Measurements from ENCODE around the gene SLC41A3.

SLC41A3 gene

GRCh38 chr3:126119976-126120375 is 36.1 kb upstream of the SLC41A3 start:
- no peak for DNase-seq (ENCODE audit: low spot score)

- no peak for DNase-seq (ENCODE audit: low spot score)
Observed at GRCh38 chr3:126119008-126119675, 35.2 kb upstream of the SLC41A3 start.

DNA sequence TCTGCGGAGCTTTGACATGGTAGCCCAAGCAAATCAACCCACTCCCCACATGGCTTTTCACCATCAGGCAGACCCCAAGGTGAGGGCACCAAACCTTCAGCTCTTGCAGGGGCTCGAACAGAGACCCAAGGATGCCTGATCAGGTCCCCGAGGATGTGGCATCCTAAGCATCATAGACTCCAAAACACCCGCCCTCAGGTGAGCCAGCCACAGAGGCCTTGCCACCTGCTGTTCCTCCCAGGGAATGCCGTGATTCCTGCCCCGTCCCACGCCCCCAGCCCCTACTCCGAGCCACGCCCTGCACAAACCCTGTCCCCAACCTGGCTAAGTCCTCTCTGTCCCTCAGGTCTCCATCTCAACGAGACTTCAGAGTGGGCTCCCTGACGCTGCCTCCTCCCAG is 34.7 kb upstream of the SLC41A3 start:
- DNase-seq (ENCODE audit: low spot score): no peak

DNA sequence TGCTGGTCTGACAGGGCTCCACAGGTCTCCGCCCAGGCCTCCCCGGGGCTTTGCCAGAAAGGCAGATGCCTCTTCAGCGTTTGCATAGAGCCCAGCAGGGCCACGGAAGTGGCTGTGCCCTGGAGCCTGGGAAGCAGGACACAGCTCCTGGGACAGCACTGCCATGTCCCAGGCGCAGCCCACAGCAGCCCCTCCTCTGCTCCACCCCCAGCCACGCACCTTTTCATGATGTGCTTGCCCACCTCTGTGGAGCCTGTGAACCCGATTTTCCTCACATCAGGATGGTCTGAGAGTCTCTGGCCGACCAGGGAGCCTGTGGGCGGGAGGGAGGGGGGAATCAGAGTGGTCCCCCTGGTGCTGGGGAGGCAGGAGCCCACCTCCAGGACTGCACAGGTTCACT is 33.9 kb upstream of the SLC41A3 start:
- no peak for DNase-seq (ENCODE audit: low spot score)

DNA sequence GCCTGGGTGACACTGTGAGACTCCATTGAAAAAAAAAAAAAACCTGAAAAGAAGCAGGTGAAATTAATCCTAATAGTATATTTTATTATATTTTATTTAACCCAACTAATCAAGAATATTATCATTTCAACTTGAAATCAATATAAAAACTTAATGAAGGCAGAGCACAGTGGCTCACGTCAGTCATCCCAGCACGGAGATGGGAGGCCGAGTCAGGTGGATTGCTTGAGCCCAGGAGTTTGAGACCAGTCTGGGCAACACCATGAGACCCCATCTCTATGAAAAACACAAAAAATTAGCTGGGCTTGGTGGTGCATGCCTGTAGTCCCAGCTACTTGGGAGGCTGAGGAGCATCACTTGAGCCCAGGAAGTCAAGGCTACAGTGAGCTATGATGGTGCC is 33.3 kb upstream of the SLC41A3 start:
- DNase-seq (ENCODE audit: low spot score): no peak

- no peak for DNase-seq (ENCODE audit: low spot score)
Observed at GRCh38 chr3:126116526-126116925, 32.6 kb upstream of the SLC41A3 start.

DNA sequence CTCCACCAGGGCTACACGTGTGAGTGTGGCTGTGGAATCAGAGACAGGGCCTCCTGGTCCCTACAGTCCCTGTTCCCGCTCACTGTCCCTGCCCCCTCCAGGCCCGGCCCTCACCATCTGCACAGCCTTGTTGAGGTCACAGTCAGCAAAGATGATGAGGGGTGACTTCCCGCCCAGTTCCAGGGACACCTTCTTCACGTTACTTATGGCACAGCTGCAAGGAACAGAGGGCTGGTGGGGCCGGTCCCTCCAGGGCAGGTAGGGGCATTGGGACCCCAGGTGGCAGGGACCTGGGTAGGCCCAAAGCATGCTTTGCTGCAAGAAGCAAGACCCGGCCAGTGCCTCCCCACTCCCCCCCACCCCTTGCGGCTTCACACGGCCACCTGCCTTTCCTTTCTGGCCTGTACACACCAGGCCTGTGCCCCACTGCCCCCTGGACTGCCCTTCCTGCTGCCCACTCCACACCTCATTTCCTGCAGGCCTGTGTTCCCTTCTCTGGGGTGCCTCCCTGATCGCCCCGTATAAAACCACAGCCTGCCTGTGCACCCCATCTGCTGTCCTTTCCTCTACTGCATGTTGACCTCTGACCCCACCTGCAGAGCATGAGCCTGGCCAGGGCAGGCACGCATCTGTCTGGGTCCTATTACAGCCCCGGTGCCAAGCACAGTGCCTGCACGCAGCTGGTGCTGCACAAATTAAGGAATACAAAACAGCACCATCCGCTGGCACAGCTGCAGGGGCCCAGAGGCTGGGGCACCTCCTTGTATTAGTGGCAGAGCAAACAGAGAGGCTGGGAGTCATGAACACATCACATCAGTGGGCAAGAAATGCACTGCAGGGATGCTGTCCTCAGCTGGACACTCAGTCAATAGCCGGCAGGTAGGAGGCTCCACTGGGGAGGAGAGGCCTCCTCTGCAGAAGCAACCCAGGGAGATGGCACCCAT is 30.8 kb upstream of the SLC41A3 start:
- DNase-seq (ENCODE audit: low spot score): no peak

- peak; percentile 52 for DNase-seq (ENCODE audit: low spot score)
Observed at GRCh38 chr3:126113733-126114442, 30.0 kb upstream of the SLC41A3 start.

GRCh38 chr3:126113238-126113555 is 29.3 kb upstream of the SLC41A3 start:
- DNase-seq (ENCODE audit: low spot score): no peak

DNA sequence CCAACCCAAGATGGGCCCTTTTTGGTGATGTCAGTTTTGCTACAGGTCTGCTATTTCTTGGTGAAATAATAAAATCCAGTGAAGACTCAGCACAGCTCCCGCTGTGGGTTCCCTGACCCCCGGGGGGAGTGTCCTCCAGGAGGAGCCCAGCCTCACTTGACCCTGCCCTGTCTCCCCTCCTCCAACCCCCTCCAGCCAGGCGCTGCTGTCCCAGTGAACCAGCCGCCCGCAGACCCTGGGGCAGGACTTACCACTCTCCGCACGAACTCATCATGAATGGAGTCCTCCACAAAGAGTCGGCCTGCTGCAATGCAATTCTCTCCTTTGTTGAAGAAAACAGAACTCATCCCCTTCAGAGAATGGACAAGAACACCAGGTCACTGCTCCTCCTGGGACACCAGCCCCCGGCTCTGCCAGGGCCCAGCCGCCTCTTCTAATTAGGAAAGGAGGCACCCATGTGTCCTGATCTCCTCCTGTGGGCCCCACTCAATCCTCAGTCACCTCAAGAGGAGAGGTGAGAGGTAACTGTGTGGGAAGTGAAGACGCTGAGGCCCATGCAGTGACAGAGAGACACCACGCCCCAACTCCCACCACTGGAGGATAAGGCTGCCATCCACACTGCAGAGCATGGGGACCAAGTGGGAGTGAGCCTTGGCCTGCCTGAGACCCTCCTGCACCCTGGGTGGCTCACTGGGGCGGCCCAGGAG is 28.8 kb upstream of the SLC41A3 start:
- no peak for DNase-seq (ENCODE audit: low spot score)

DNA sequence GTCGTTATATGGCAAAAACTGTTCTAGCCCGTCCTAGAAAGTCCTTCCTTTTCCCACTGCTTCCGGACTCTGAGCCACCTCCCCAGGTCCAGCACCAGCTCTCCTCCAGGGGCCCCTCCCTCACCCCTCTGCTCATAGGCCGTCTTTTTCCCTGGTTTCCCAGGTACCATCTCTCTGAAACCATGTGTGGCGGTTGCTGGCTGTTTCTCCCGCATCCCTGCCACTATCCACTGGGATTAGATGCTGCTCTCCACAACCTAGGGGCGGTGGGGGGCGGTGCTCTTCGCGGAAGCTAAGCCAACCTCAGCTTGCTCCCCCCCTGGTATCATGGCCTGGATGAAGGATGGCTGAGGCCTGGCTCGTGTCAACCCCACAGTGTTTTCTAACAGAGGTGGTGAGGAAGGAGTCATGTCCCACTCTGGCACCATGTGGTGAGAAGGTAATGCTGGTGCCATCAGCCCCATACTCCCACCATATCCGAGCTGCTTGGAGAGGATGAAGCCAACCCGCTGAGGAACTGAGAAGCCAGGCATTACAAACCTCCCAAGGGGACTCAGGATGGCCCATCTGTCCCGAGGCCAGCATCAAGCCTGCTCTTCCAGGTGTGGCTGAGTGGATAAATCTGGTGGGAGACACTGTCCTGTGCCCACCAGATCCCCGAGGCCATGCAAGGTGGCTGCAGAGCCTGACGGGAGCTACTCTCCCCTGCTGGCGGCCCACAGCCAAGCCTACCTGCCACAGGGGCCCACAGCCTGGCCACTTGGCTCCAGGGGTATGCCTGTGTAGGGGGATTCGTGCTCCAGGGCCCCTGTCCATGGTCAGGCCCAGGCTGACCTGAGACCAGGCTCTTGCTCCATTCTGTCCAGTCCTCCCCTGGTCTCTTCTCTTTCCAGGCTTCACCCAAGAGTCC is 27.9 kb upstream of the SLC41A3 start:
- DNase-seq (ENCODE audit: low spot score): no peak

GRCh38 chr3:126111126-126111551 is 27.2 kb upstream of the SLC41A3 start:
- DNase-seq (ENCODE audit: low spot score): no peak

GRCh38 chr3:126110431-126111125 is 26.7 kb upstream of the SLC41A3 start:
- DNase-seq (ENCODE audit: low spot score): no peak

DNA sequence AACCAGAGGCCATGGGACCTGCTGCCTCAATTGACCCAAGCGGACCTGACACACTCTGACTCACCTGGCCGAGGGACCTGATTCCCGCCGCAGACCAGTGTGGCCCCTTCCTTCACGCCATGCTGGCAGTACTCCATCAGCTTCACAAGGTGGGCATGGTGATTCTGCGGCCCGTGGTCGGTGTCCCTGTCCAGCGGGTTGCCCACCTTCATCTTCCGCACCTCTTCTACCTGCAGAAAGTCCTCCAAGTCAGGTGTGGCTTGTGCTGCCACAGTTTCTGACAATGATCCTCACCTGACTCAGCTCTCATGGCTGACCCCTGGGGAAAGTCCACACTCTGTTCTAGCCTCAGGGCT is 25.9 kb upstream of the SLC41A3 start:
- DNase-seq (ENCODE audit: low spot score): no peak

GRCh38 chr3:126109146-126109879 is 25.4 kb upstream of the SLC41A3 start:
- no peak for DNase-seq (ENCODE audit: low spot score)

- DNase-seq (ENCODE audit: low spot score): no peak
Observed at GRCh38 chr3:126108676-126109050, 24.7 kb upstream of the SLC41A3 start.

GRCh38 chr3:126107957-126108675 is 24.2 kb upstream of the SLC41A3 start:
- no peak for DNase-seq (ENCODE audit: low spot score)

GRCh38 chr3:126107203-126107939 is 23.4 kb upstream of the SLC41A3 start:
- no peak for DNase-seq (ENCODE audit: low spot score)
